HCT116 (cell line): ENCODE measurements around the gene NBDY.

Source experiments
- CTCF ChIP-seq, 3 experiments: fragments of 200-600 bp in 1 of 3; sonication (generic) in 1 of 3; IDR thresholded peaks in 2 of 3; conservative IDR thresholded peaks in 1 of 3; 2 replicates each; pipeline ENCODE4 v1.5.1; 2012 to 2017; ENCODE audit warnings: low read depth in 2 of 3, low read length in 2 of 3, antibody characterized with exemption in 1 of 3, borderline replicate concordance in 1 of 3, control low read depth in 1 of 3, mild to moderate bottlenecking in 1 of 3, mixed read lengths in 1 of 3, mixed run types in 1 of 3, moderate library complexity in 1 of 3; ENCODE audit not compliant: insufficient read depth in 1 of 3
- POLR2A ChIP-seq: IDR thresholded peaks from 2 replicates; pipeline ENCODE4 v1.7.0; 2011; ENCODE audit warnings: borderline replicate concordance; ENCODE audit not compliant: insufficient read depth, insufficient read length; ENCODE audit errors: extremely low read depth

- TF ChIP-seq CTCF (IDR thresholded peaks at IDR 0.05 in 2 of 3, conservative IDR thresholded peaks at IDR 0.05 in 1 of 3; ENCODE audit: borderline replicate concordance in 1 of 3, insufficient read depth in 1 of 3, low read depth in 2 of 3, low read length in 2 of 3) (no peak), POLR2A (no peak)
These were observed 88.1 kb downstream of the NBDY start for GRCh38 chrX:56817179-56817578.
